Colonic mucosa (tissue), 4 donors: ENCODE data around the gene DEPDC5. TPM values are rescaled to one million over a fixed set of nuclear protein-coding genes. Genes with fewer than 3 reads are reported as not detected.
"Not testable (repeated sequence)": the region's sequence is repeated elsewhere in the genome, so short reads cannot be mapped to it uniquely, and the experiment has no call there.

Experiments used
- DNase-seq: peaks from one replicate; pipeline ENCODE4 v3.0.0-alpha.2; 2020
- H3K27ac ChIP-seq: fragments of 200-600 bp; one replicate; pipeline ENCODE4 v1.8.0; 2021
- H3K27me3 ChIP-seq: fragments of 200-600 bp; one replicate; pipeline ENCODE4 v1.8.0; 2021
- H3K36me3 ChIP-seq: fragments of 200-600 bp; one replicate; pipeline ENCODE4 v1.8.0; 2021
- H3K4me1 ChIP-seq: fragments of 200-600 bp; one replicate; pipeline ENCODE4 v1.8.0; 2021; ENCODE audit warnings: mild to moderate bottlenecking
- H3K4me3 ChIP-seq: fragments of 200-600 bp; one replicate; pipeline ENCODE4 v1.8.0; 2021
- H3K9ac ChIP-seq, 2 donors: one replicate each; pipeline ENCODE4 v1.7.0; 2013; ENCODE audit warnings: control low read depth in 2 of 2, low read depth in 2 of 2, low read length in 2 of 2
- H3K9me3 ChIP-seq: fragments of 200-600 bp; one replicate; pipeline ENCODE4 v1.8.0; 2021
- CTCF ChIP-seq: fragments of 200-600 bp; IDR thresholded peaks from one replicate; pipeline ENCODE4 v1.8.0; 2022; ENCODE audit warnings: antibody characterized with exemption, mild to moderate bottlenecking
- intact Hi-C: fragments of 100-400 bp; cut with DNase I; formaldehyde crosslinking; loops from one replicate; pipeline ENCODE4 v1.14.1; 2022
- total RNA-seq, 2 donors: library from RNA; stranded (reverse); fragmentation: NEBNext Ultra II Directional in 1 of 2; extraction: Animal tissue kit (Norgen Biotek cat#: 25700) in 1 of 2; gene quantifications; one replicate each; pipeline ENCODE4 v1.2.1, GENCODE V29; 2021
- donor health status: healthy.
- donor health status: DM: no; HTN: no; CAD: no.
- donor health status: DM: no; HTN: no; CAD: no.

The DEPDC5 gene
- 10 to 100 TPM; 24.6 to 52.7 TPM for total RNA-seq

DNA sequence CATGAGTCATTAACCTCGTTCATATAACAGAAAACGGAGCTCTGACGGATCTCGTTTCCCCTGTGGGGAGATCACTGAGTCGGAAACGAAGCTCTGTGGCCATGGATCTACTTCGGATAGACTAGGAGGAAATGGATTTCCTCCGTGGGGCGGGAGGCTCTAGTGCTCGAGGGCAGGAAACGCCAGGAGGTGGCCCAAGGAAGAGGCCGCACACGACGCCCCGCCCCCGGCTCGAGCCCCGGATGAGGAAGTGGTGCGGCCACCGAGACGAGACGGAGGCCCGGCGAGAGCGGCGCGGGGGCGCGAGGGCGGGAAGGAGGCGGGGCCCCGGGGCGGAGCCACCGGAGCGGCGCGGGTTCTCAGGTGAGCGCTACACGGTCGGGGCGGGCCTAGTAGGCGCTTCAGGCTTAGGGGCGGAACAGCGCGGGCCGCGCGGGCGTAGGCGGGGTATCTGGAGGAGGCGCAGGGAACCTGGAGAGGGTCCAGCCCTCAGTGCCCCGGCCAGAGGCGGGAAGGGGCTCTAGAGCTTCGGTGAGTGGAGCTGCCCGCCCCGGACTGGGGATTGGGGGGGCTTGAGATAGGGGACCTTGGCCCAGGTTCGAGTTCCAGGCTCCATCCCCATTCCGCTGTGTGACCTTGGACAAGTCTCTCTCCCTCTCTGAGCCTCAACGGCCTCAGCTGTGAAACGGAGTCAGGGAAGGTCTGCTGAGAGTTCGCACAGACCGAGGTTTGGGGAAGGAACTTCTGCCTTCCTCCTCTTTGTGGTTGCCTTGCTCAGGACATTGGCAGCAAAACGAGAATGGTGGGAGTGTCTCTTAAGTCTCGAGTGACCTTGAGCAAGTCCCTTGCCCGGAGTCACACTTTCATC lies at the start of gene DEPDC5:
TSS of gene DEPDC5 (plus strand) at position 386 of the 868 bp plus-strand sequence. CDS start 903 bp downstream, outside the sequence.
- Histone ChIP-seq H3K27ac (peak within 1 kb of the TSS; percentile 87), H3K4me1 (peaks cover 7% of the 10 kb centered on the region), H3K36me3 (no peaks in the 10 kb centered on the region), H3K9me3 (no peaks in the 10 kb centered on the region), H3K4me3 (peak within 1 kb of the TSS; percentile 82), H3K27me3 (no peaks in the 10 kb centered on the region), H3K9ac (peak within 1 kb of the TSS; percentile 89 to 94)
- intact Hi-C loops, result no loop called here
- no peak for TF ChIP-seq CTCF
- peak; percentile 98 for DNase-seq

DNA sequence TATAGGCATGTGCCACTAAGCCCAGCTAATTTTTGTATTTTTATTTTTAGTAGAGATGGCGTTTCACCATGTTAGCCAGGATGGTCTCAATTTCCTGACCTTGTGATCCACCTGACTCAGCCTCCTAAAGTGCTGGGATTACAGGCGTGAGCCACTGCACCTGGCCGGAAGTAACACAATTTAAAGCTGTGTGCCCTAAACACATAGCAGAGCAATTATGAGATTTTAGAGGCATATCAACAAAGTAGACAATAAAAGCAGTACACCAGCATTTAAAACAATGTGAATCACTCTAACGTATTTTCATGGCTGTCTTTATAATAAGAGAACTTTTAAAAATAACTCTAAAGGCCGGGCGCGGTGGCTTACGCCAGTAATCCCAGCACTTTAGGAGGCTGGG lies 46.3 kb upstream of the DEPDC5 start:
- no peak for TF ChIP-seq CTCF
- Histone ChIP-seq H3K27ac (no peak overlapping the region), H3K9ac (no peak overlapping the region), H3K9me3 (no peaks in the 10 kb centered on the region), H3K36me3 (no peaks in the 10 kb centered on the region), H3K4me1 (no peaks in the 10 kb centered on the region), H3K4me3 (no peak overlapping the region), H3K27me3 (no peaks in the 10 kb centered on the region)
- intact Hi-C loops, result no loop called here
- no peak for DNase-seq

- H3K4me3 ChIP-seq, H3K36me3 ChIP-seq, intact Hi-C loops, DNase-seq, H3K4me1 ChIP-seq, H3K9me3 ChIP-seq, H3K27me3 ChIP-seq, H3K27ac ChIP-seq, H3K9ac ChIP-seq: not testable (repeated sequence)
Observed at GRCh38 chr22:31711226-31711625, 42.6 kb upstream of the DEPDC5 start.

GRCh38 chr22:31715147-31715778 lies 38.6 kb upstream of the DEPDC5 start:
- Histone ChIP-seq H3K9me3 (no peaks in the 10 kb centered on the region), H3K4me1 (no peaks in the 10 kb centered on the region), H3K27me3 (no peaks in the 10 kb centered on the region), H3K4me3 (no peak overlapping the region), H3K36me3 (peaks cover 18% of the 10 kb centered on the region), H3K27ac (no peak overlapping the region), H3K9ac (no peak overlapping the region)
- intact Hi-C loops, result no loop called here
- TF ChIP-seq CTCF, result no peak
- DNase-seq, result no peak

- Histone ChIP-seq H3K27ac (no peak overlapping the region), H3K36me3 (peaks cover 18% of the 10 kb centered on the region), H3K9ac (no peak overlapping the region), H3K4me1 (no peaks in the 10 kb centered on the region), H3K9me3 (no peaks in the 10 kb centered on the region), H3K4me3 (no peak overlapping the region), H3K27me3 (no peaks in the 10 kb centered on the region)
- TF ChIP-seq CTCF, result no peak
- no peak for DNase-seq
- intact Hi-C loops, result no loop called here
Observed at GRCh38 chr22:31719850-31720471, 33.9 kb upstream of the DEPDC5 start.
